Endothelial cell of umbilical vein (primary cell): Measurements from ENCODE around the gene WWC1. TPM values are rescaled to one million over a fixed set of nuclear protein-coding genes. Genes with fewer than 3 reads are reported as not detected.

Experiments
- BruUV-seq: library from RNA; stranded (reverse); fragments of 400-500 nt; replicated peaks from 2 replicates; lab custom pipeline; 2021; lab: Mats Ljungman, UMichigan
- CTCF ChIA-PET: fragments of 300-600, 350-600 bp; sonication (Branson Sonifier 250); formaldehyde crosslinking; loops from one replicate; lab custom pipeline; 2021; ENCODE audit warnings: antibody characterized with exemption, inconsistent platforms; lab: Charles Lee
- POLR2A ChIA-PET: fragments of 300-600, 350-600 bp; sonication (Branson Sonifier 250); formaldehyde crosslinking; loops from one replicate; lab custom pipeline; 2021; ENCODE audit warnings: antibody characterized with exemption, inconsistent platforms; lab: Charles Lee
- DNase-seq: peaks from one replicate; pipeline ENCODE4 v3.0.0-alpha.2; 2011; ENCODE audit warnings: low read depth, low spot score
- FAIRE-seq: peaks from 2 replicates; lab custom pipeline; 2011; peaks lifted over from hg19 to GRCh38; lab: Jason Lieb, UNC
- H2AFZ ChIP-seq: 2 replicates; pipeline ENCODE4 v1.6.0; 2012; ENCODE audit warnings: low read depth, low read length, control low read depth, inconsistent platforms
- H3K27ac ChIP-seq: 2 replicates; pipeline ENCODE4 v1.5.1; 2011; ENCODE audit warnings: low read depth, mild to moderate bottlenecking, control low read depth, low read length, moderate library complexity; ENCODE audit not compliant: insufficient read depth
- H3K27me3 ChIP-seq, 2 experiments: 2 replicates each; pipeline versions ENCODE4 v1.6.0 to v1.6.1; 2011; ENCODE audit warnings: low read length in 2 of 2, mixed read lengths in 1 of 2; ENCODE audit not compliant: control insufficient read depth in 2 of 2, insufficient read depth in 2 of 2
- H3K36me3 ChIP-seq, 2 experiments: 2 replicates in 1 of 2; 3 replicates in 1 of 2; pipeline ENCODE4 v1.5.1; 2011; ENCODE audit warnings: low read length in 2 of 2, mild to moderate bottlenecking in 1 of 2, moderate library complexity in 1 of 2; ENCODE audit not compliant: control insufficient read depth in 2 of 2, insufficient read depth in 2 of 2; ENCODE audit errors: extremely low read depth in 1 of 2
- H3K4me1 ChIP-seq: 3 replicates; pipeline ENCODE4 v1.5.1; 2011; ENCODE audit warnings: mild to moderate bottlenecking, low read length; ENCODE audit not compliant: control insufficient read depth, insufficient read depth; ENCODE audit errors: extremely low read depth
- H3K4me2 ChIP-seq: 2 replicates; pipeline ENCODE4 v1.6.1; 2011; ENCODE audit warnings: low read length, control low read depth, mixed read lengths; ENCODE audit not compliant: insufficient read depth
- H3K4me3 ChIP-seq, 3 experiments: fragments of 200-600 bp in 1 of 3; sonication (generic), shearing (Covaris generic) in 1 of 3; replicated peaks in 1 of 3; 2 replicates each; pipeline ENCODE4 v1.5.1; 2011 to 2016; ENCODE audit warnings: control low read depth in 3 of 3, low read length in 3 of 3, mild to moderate bottlenecking in 2 of 3, inconsistent platforms in 1 of 3, low read depth in 1 of 3, moderate library complexity in 1 of 3; ENCODE audit not compliant: insufficient read depth in 1 of 3
- H3K79me2 ChIP-seq: 2 replicates; pipeline ENCODE4 v1.6.0; 2012; ENCODE audit warnings: low read length, inconsistent platforms; ENCODE audit not compliant: control insufficient read depth, insufficient read depth
- H3K9ac ChIP-seq: replicated peaks from 2 replicates; pipeline ENCODE3; 2011; ENCODE audit warnings: low read length, control low read depth; ENCODE audit not compliant: insufficient read depth; ENCODE audit errors: extremely low read depth
- H3K9me1 ChIP-seq: replicated peaks from 3 replicates; pipeline ENCODE4 v1.6.0; 2011; ENCODE audit warnings: mild to moderate bottlenecking, low read length; ENCODE audit not compliant: control insufficient read depth, insufficient read depth; ENCODE audit errors: extremely low read depth
- H3K9me3 ChIP-seq: replicated peaks from 2 replicates; pipeline ENCODE4 v1.5.1; 2012; ENCODE audit warnings: low read length, inconsistent platforms; ENCODE audit not compliant: control insufficient read depth, insufficient read depth
- H4K20me1 ChIP-seq: replicated peaks from 2 replicates; pipeline ENCODE3; 2011; ENCODE audit warnings: mild to moderate bottlenecking, low read length; ENCODE audit not compliant: control insufficient read depth, insufficient read depth; ENCODE audit errors: extremely low read depth
- EZH2 ChIP-seq: IDR thresholded peaks from 2 replicates; pipeline ENCODE4 v1.6.1; 2012; ENCODE audit warnings: borderline replicate concordance, low read depth, mild to moderate bottlenecking, moderate library complexity, low read length, inconsistent platforms; ENCODE audit not compliant: severe bottlenecking
- FOS ChIP-seq: IDR thresholded peaks from 2 replicates; pipeline ENCODE4 v1.6.1; 2011; ENCODE audit warnings: mild to moderate bottlenecking, low read length, moderate library complexity, borderline replicate concordance; ENCODE audit not compliant: insufficient read depth
- JUN ChIP-seq: IDR thresholded peaks from 2 replicates; pipeline ENCODE4 v1.6.1; 2011; ENCODE audit warnings: borderline replicate concordance, low read depth; ENCODE audit not compliant: insufficient read length, insufficient read depth
- MYC ChIP-seq: IDR thresholded peaks from one replicate; pipeline ENCODE4 v1.6.1; 2011; ENCODE audit warnings: mild to moderate bottlenecking, low read depth, low read length
- dilution Hi-C: fragments of 300-500 bp; cut with MboI; formaldehyde crosslinking; loops from one replicate; pipeline ENCODE4 v1.15.0; 2019; ENCODE audit warnings: low sequenced_read_pairs; ENCODE audit not compliant: extremely low pct_ligation_motif_present
- intact Hi-C: fragments of 100-400 bp; cut with micrococcal nuclease; formaldehyde crosslinking; loops from one replicate; pipeline ENCODE4 v1.10.0; 2022
- polyA plus RNA-seq, 4 experiments: library from polyadenylated mRNA; depleted of rRNA in 3 of 4; stranded (reverse) in 3 of 4; unstranded in 1 of 4; fragments of >200 nt; gene quantifications; 2 replicates each; pipeline versions ENCODE4 v1.2.1 to v1.2.3, GENCODE V29; 2011 to 2012; ENCODE audit warnings: missing spikeins in 1 of 4
- total RNA-seq: library from RNA; stranded (reverse); gene quantifications from 2 replicates; pipeline ENCODE4 v1.2.3, GENCODE V29; 2021
- TF ChIP-seq, protein P1 (sequence below), 2 donors: IDR thresholded peaks; 1 replicate in 1 of 2; 2 replicates in 1 of 2; pipeline ENCODE4 v1.5.1; 2011; ENCODE audit warnings: low read length in 2 of 2, mild to moderate bottlenecking in 2 of 2, moderate library complexity in 2 of 2, control low read depth in 1 of 2, inconsistent platforms in 1 of 2, low read depth in 1 of 2; ENCODE audit not compliant: insufficient read depth in 1 of 2; ENCODE audit errors: extremely low read depth in 1 of 2

WWC1 gene
- total and polyA plus RNA-seq, 2 donors (not counting 3 experiments of a cell fraction or from before 2014, with no cell fraction given): 0.03 to 0.91 TPM

DNA sequence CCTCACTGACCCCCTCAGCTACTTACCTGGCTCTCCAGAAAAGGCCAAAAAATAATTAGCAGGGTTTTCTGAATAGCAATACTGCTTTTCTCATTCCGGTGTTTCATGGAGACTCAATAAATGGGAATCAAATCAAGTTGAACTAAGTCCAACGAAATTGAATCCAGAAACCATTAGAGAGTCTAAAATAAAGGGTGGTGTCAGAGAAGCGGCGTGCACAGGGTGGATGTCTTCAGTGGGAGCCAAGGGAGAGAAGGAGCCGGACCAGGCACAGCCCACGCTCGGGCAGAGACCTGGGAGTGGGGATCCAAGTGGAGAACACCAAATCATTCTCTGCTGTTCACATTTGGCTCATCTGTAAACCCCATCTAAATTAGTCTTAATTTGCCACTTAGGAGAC is 40.2 kb upstream of the WWC1 start:
- no peak overlapping the region for H3K4me2 ChIP-seq
- H2AFZ ChIP-seq: no peak overlapping the region
- H3K27me3 ChIP-seq: no peaks in the 10 kb centered on the region
- FAIRE-seq (no peak), DNase-seq (no peak)
- H3K36me3 ChIP-seq: no peaks in the 10 kb centered on the region
- no peak overlapping the region for H3K4me3 ChIP-seq
- no peak overlapping the region for H3K27ac ChIP-seq
- H3K9ac ChIP-seq: no peak overlapping the region
- dilution Hi-C loops (no loop called here), intact Hi-C loops (no loop called here)
- CTCF ChIA-PET: no interaction called here
- H3K79me2 ChIP-seq: no peaks in the 10 kb centered on the region
- no TSS peak for BruUV-seq
- H3K4me1 ChIP-seq: no peaks in the 10 kb centered on the region
- TF ChIP-seq FOS: no peak
- H3K9me1 ChIP-seq: no peaks in the 10 kb centered on the region
- no peaks in the 10 kb centered on the region for H4K20me1 ChIP-seq
- POLR2A ChIA-PET: no interaction called here
- no peaks in the 10 kb centered on the region for H3K9me3 ChIP-seq

DNA sequence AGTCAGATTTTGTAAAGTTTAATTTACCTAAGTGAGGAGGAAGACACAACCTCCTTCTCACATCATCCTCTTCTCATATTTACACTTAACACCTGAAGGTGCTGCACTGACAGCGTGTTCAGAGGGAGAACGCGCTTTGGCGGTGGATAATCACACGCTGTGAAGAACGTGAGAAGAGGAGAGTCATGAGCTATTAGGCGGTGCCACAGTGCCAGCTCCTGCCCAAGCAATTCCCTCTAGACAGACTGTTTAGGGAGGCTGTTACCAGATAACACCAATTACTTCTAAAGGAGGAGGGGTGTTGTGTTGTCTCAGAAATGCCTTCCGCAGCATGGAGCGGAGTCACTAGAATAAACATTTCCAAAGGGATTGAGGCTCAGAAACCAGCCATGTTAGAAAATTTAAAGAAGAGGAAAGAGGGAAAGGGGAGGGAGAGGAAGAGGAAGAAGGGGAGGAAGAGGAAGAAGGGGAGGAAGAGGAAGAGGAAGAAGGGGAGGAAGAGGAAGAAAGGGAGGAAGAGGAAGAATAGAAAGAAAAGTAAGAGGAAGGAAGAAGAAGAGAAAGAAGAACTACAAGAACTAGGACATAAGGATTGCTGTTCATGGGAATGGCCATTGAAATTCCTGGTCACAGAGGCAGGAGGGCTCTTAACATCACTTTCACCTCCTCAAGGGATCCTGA is 37.3 kb upstream of the WWC1 start:
- Histone ChIP-seq H3K9me1 (no peaks in the 10 kb centered on the region), H4K20me1 (no peaks in the 10 kb centered on the region), H3K27me3 (no peaks in the 10 kb centered on the region), H3K36me3 (no peaks in the 10 kb centered on the region), H3K4me1 (no peaks in the 10 kb centered on the region), H3K79me2 (no peaks in the 10 kb centered on the region), H3K4me3 (no peak overlapping the region), H3K9me3 (no peaks in the 10 kb centered on the region), H2AFZ (no peak overlapping the region), H3K4me2 (no peak overlapping the region), H3K27ac (no peak overlapping the region), H3K9ac (no peak overlapping the region)
- ChIA-PET POLR2A (no interaction called here), CTCF (no interaction called here)
- BruUV-seq: no TSS peak
- dilution Hi-C loops: no loop called here
- DNase-seq (no peak), FAIRE-seq (no peak)
- TF ChIP-seq FOS (no peak), EZH2 (no peak), JUN (no peak), MYC (no peak)
- TF ChIP-seq, protein P1, sequence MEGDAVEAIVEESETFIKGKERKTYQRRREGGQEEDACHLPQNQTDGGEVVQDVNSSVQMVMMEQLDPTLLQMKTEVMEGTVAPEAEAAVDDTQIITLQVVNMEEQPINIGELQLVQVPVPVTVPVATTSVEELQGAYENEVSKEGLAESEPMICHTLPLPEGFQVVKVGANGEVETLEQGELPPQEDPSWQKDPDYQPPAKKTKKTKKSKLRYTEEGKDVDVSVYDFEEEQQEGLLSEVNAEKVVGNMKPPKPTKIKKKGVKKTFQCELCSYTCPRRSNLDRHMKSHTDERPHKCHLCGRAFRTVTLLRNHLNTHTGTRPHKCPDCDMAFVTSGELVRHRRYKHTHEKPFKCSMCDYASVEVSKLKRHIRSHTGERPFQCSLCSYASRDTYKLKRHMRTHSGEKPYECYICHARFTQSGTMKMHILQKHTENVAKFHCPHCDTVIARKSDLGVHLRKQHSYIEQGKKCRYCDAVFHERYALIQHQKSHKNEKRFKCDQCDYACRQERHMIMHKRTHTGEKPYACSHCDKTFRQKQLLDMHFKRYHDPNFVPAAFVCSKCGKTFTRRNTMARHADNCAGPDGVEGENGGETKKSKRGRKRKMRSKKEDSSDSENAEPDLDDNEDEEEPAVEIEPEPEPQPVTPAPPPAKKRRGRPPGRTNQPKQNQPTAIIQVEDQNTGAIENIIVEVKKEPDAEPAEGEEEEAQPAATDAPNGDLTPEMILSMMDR (IDR thresholded peaks at IDR 0.05; ENCODE audit: extremely low read depth in 1 of 2, insufficient read depth in 1 of 2, low read depth in 1 of 2, low read length in 2 of 2): no peak
- intact Hi-C loops: no loop called here
